Fibroblast of mammary gland (primary cell): Measurements from ENCODE around the gene KLK6.

ENCODE experiments used
- DNase-seq: peaks from one replicate; pipeline ENCODE4 v3.0.0-alpha.2; 2010; ENCODE audit warnings: low read depth
- H3K4me3 ChIP-seq: 2 replicates; pipeline ENCODE4 v1.5.1; 2011; ENCODE audit warnings: low read depth, mild to moderate bottlenecking, low read length, moderate library complexity; ENCODE audit not compliant: control insufficient read depth
- TF ChIP-seq, protein P1 (sequence below): conservative IDR thresholded peaks from 2 replicates; pipeline ENCODE4 v1.5.1; 2011; ENCODE audit warnings: low read depth, low read length, inconsistent platforms; ENCODE audit not compliant: control insufficient read depth, insufficient read depth

The KLK6 gene

DNA sequence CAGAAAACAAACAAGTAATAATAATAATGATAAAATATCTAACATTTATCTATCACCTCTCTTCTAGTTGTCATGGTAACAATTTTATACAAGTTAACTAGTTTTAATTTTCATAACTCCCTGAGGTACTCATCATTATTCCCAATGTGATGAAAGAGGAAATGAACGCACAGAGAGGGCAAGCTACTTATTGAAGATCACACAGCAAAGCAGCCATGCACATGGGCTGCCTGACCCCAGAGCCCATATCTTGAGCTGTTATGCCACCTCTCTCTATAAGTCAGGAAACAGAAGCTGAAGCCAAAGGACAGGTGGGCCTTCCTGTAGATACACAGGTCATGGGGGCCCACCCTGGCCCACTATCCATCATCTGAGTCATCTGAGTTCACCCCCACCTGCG is 53.3 kb downstream of the KLK6 start:
- TF ChIP-seq, protein P1, sequence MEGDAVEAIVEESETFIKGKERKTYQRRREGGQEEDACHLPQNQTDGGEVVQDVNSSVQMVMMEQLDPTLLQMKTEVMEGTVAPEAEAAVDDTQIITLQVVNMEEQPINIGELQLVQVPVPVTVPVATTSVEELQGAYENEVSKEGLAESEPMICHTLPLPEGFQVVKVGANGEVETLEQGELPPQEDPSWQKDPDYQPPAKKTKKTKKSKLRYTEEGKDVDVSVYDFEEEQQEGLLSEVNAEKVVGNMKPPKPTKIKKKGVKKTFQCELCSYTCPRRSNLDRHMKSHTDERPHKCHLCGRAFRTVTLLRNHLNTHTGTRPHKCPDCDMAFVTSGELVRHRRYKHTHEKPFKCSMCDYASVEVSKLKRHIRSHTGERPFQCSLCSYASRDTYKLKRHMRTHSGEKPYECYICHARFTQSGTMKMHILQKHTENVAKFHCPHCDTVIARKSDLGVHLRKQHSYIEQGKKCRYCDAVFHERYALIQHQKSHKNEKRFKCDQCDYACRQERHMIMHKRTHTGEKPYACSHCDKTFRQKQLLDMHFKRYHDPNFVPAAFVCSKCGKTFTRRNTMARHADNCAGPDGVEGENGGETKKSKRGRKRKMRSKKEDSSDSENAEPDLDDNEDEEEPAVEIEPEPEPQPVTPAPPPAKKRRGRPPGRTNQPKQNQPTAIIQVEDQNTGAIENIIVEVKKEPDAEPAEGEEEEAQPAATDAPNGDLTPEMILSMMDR, result no peak
- H3K4me3 ChIP-seq, result no peak overlapping the region
- no peak for DNase-seq

DNA sequence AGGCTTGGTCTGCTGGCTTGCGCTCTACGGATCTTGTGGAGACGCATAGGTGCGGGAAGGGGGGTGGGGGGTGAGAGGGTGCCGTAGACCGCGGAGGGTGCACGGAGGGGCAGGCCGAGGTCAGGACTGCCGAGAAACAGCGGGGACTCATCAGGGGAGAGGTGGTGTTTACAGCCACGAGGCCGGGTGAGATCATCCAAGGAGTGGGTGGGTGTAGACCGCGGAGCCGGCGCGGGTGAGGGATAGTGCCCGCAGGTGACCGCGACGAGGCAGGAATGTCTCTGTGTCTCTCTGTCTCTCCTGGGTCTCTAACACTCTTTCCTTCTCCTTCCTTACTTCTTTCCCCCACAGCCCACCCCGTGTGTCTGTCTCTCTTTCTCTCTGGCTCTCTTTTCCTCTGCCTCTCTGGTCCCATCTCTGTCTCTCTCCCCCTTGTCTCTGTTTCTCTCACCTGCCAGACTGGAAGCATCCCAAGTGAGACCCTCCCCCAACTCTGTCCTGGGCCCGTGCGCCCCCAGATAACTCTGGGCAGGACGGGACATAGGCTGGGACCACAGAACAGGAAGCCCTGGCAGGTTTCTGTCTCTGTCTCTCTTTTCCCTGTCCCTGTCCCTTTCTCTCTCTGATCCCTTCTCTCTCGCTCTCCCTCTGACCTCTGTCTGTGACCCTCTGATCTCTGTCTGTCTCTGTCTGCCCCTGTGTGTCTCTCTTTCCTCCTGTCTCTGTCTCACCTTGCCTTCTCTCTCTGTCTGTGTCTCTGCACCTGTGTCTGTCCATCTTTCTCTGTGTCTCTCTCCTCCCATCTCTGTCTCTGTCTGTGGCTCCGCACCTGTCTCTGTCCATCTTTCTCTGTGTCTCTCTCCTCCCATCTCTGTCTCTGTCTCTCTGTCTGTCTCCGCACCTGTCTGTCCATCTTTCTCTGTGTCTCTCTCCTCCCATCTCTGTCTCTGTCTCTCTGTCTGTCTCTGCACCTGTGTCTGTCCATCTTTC is 56.4 kb downstream of the KLK6 start:
- DNase-seq, result no peak
- no peak overlapping the region for H3K4me3 ChIP-seq
- TF ChIP-seq, protein P1, result no peak

DNA sequence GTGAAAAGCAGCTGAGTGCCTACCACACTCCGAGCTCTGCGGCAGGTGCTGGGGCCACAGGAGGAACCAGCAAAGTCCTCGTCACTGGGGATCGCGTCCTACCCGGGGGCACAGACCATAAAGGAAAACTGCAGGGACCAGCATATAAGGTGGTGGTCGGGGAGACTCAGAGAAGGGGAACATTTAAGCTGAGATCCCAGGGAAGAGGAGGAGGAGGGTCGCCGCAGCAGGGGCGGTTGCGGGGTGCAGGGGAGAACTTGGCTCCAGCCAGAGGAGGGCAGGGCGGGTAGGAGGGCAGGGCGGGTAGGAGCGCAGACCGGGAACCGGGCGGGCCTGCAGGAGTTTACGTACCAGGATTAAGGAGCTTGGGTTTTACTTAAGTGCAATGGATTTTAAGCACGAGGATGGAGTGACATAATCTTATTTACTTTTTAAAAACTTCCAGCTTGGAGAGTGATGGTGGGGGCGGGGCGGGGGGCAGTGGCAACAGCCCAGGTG is 57.2 kb downstream of the KLK6 start:
- no peak for DNase-seq
- TF ChIP-seq, protein P1, result no peak
- H3K4me3 ChIP-seq, result no peak overlapping the region

DNA sequence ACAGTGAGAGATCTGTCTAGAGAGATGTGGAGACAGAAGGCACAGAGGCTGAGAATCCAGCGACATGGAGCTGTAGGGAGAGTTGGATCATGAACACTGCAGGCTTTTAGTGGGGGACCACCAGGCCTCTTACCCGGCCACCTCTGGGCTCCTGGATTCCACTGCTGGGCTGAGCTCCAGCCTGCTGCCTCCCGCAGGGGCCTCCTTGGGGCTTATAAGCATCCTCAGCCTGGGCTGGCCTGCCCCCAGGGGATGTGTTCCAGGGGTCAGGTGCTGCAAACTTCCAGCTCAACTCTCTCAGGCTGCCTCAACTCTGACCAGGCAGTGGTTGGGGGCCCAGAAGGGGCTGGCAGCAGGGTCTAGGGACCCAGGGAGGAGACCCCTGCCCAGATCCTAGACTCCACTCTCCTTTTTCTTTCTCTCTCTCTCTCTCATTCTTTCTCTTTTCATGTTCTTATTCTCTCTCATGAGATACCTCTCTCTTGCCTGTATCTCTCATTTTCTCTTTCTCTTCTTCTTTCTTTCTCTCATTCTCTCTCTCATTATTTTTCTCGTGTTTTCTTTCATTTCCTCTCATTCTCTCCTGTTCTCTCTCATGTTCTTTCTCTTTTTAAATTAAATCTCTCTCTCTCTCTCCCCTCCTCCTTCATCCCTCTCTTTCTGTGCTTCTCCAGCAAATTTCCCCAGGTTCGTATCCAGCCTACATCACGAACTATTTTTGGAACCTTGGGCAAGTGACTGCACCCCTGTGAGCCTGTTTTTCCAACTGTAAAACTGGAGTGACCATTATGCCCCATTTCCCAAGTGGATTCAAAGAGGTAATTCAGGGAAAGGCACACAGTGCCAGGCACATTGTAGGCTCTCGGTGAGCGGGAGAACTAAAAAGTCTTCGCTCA is 57.9 kb downstream of the KLK6 start, which contains the start of gene KLK4:
Gene KLK4 (minus strand): TSS at position 190 of the 896 bp plus-strand sequence. CDS start 657 bp downstream, outside the sequence.
- H3K4me3 ChIP-seq, result no peak within 1 kb of the TSS
- DNase-seq, result no peak
- TF ChIP-seq, protein P1, result no peak

DNA sequence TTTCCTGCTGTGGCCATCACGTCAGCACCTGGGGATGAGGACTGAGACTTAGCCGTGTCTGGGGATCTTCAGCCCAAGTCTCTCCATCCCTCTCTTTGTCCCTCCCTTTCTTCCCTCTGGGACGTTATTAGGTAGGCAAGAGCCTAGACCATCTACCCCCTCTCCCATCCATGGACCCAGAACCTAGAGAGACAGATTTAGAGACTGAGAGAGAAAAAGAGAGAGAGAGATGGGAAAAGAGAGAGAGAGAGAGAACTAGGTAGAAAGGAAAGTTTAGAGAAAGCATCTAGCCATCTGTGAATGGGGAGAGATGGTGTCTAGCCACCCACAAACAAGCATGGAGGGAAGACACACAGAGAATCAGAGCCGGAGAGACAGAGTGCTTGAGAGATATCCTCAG is 58.7 kb downstream of the KLK6 start:
- no peak for DNase-seq
- TF ChIP-seq, protein P1, result no peak
- H3K4me3 ChIP-seq, result no peak overlapping the region
